Vagina (tissue), 2 donors: ENCODE measurements around the gene ELP1.

Source experiments
- CTCF ChIP-seq, 3 experiments: fragments of 450-650 bp in 2 of 3; fragments of 200-600 bp in 1 of 3; sonication (generic) in 1 of 3; IDR thresholded peaks; one replicate each; pipeline ENCODE4 v1.5.1; 2017 to 2019; ENCODE audit warnings: antibody characterized with exemption in 3 of 3, mild to moderate bottlenecking in 2 of 3, moderate library complexity in 2 of 3
- POLR2A ChIP-seq, 2 donors: fragments of 450-650 bp; IDR thresholded peaks; one replicate each; pipeline ENCODE4 v1.6.1; 2017; ENCODE audit warnings: antibody characterized with exemption in 2 of 2, mild to moderate bottlenecking in 2 of 2, moderate library complexity in 2 of 2
- POLR2AphosphoS5 ChIP-seq, 2 donors: sonication (generic); formaldehyde crosslinking; IDR thresholded peaks; one replicate each; pipeline ENCODE4 v1.9.0; 2017; ENCODE audit warnings: antibody characterized with exemption in 2 of 2, mild to moderate bottlenecking in 2 of 2, low read depth in 1 of 2; ENCODE audit not compliant: insufficient read depth in 1 of 2

- TF ChIP-seq CTCF (IDR thresholded peaks at IDR 0.05), result no peak
- no peak for TF ChIP-seq POLR2A (IDR thresholded peaks at IDR 0.05)
- TF ChIP-seq POLR2AphosphoS5 (IDR thresholded peaks at IDR 0.05; ENCODE audit: insufficient read depth in 1 of 2, low read depth in 1 of 2), result no peak
Observed at GRCh38 chr9:108880738-108881316, 53.1 kb downstream of the ELP1 start.
